GM13977 (cell line): ENCODE data around the gene TNFRSF11A.
A peak's percentile ranks its signal among the peaks of the same experiment; 100 is the strongest.

Source experiments
- DNase-seq: peaks from one replicate; pipeline ENCODE4 v3.0.0; 2012; ENCODE audit warnings: low spot score
- CTCF ChIP-seq: IDR thresholded peaks from 2 replicates; pipeline ENCODE4 v1.5.1; 2012; ENCODE audit warnings: mild to moderate bottlenecking, control low read depth; ENCODE audit not compliant: insufficient read depth; ENCODE audit errors: extremely low read depth, missing control alignments
- in situ Hi-C: fragments of 300-500 bp; cut with MboI; formaldehyde crosslinking; loops from one replicate; pipeline ENCODE4 v1.12.0; 2022; ENCODE audit warnings: low sequenced_read_pairs, low pct_unique_long_range_greater_than_20kb, mixed read lengths, inconsistent platforms; ENCODE audit not compliant: unreplicated experiment

Gene TNFRSF11A

GRCh38 chr18:62409821-62410220, 84.7 kb downstream of the TNFRSF11A start:
- in situ Hi-C loops = no loop called here

GRCh38 chr18:62412231-62412979, 87.3 kb downstream of the TNFRSF11A start:
- no peak for TF ChIP-seq CTCF
- in situ Hi-C loops = no loop called here
- no peak for DNase-seq

More at GRCh38 chr18:62409821-62410220, 84.7 kb downstream of the TNFRSF11A start:
- no peak for DNase-seq
- no peak for TF ChIP-seq CTCF

GRCh38 chr18:62413206-62413605, 88.1 kb downstream of the TNFRSF11A start:
- TF ChIP-seq CTCF = no peak
- in situ Hi-C loops = no loop called here

GRCh38 chr18:62418258-62418657, 93.1 kb downstream of the TNFRSF11A start:
- in situ Hi-C loops = no loop called here

More at GRCh38 chr18:62413206-62413605, 88.1 kb downstream of the TNFRSF11A start:
- DNase-seq = no peak

GRCh38 chr18:62420151-62420512, 95.0 kb downstream of the TNFRSF11A start:
- TF ChIP-seq CTCF = no peak
- in situ Hi-C loops = no loop called here
- no peak for DNase-seq

More at GRCh38 chr18:62418258-62418657, 93.1 kb downstream of the TNFRSF11A start:
- no peak for DNase-seq
- no peak for TF ChIP-seq CTCF

GRCh38 chr18:62420513-62421209, 95.6 kb downstream of the TNFRSF11A start:
- in situ Hi-C loops = no loop called here
- no peak for TF ChIP-seq CTCF
- peak; percentile 55 for DNase-seq
